GM12878 (cell line): ENCODE data around the gene GALNT12. TPM values are rescaled to one million over a fixed set of nuclear protein-coding genes. Genes with fewer than 3 reads are reported as not detected.

Experiments
- ATAC-seq: fragments of 200-7000 bp; cut with Tn5 transposase; 3 replicates; pipeline ENCODE4 v1.9.1; 2020; ENCODE audit warnings: mild to moderate bottlenecking, moderate library complexity
- BruUV-seq: library from RNA; stranded (reverse); fragments of 400-500 nt; replicated peaks from 2 replicates; lab custom pipeline; 2021; lab: Mats Ljungman, UMichigan
- CTCF ChIA-PET: fragments of 300-600 bp; sonication (Branson Sonifier 250); formaldehyde crosslinking; extraction: SDS; loops from one replicate; lab custom pipeline; 2021; ENCODE audit warnings: inconsistent platforms; lab: Yijun Ruan, JAX
- POLR2A ChIA-PET: fragments of 350-600 bp; formaldehyde crosslinking; extraction: SDS; loops from one replicate; lab custom pipeline; 2021; ENCODE audit warnings: inconsistent platforms; lab: Charles Lee
- RAD21 ChIA-PET: fragments of 300-600 bp; sonication (Branson Sonifier 250); formaldehyde crosslinking; loops from one replicate; lab custom pipeline; 2023; ENCODE audit warnings: antibody characterized with exemption; ENCODE audit not compliant: unreplicated experiment; lab: Charles Lee
- SMC1A ChIA-PET: fragments of 300-600 bp; sonication (Branson Sonifier 250); formaldehyde crosslinking; loops from one replicate; lab custom pipeline; 2023; ENCODE audit not compliant: unreplicated experiment, uncharacterized antibody; lab: Charles Lee
- DNase-seq: peaks from one replicate; pipeline ENCODE4 v3.0.0-alpha.2; 2011; ENCODE audit warnings: low read depth, low spot score
- FAIRE-seq: peaks from 3 replicates; lab custom pipeline; 2011; peaks lifted over from hg19 to GRCh38; lab: Jason Lieb, UNC
- H2AFZ ChIP-seq: 2 replicates; pipeline ENCODE4 v1.6.0; 2011; ENCODE audit warnings: low read depth, low read length, control low read depth; ENCODE audit not compliant: control insufficient read depth
- H3K27ac ChIP-seq: 2 replicates; pipeline ENCODE4 v1.5.1; 2011; ENCODE audit warnings: control low read depth; ENCODE audit not compliant: control insufficient read depth, insufficient read depth
- H3K27me3 ChIP-seq, 2 experiments: replicated peaks in 1 of 2; 2 replicates each; pipeline versions ENCODE4 v1.6.0 to v1.6.1; 2011; ENCODE audit warnings: low read length in 1 of 2; ENCODE audit not compliant: control insufficient read depth in 2 of 2, insufficient read depth in 2 of 2
- H3K36me3 ChIP-seq, 2 experiments: 2 replicates each; pipeline ENCODE4 v1.5.1; 2011; ENCODE audit warnings: low read length in 1 of 2; ENCODE audit not compliant: control insufficient read depth in 2 of 2, insufficient read depth in 2 of 2
- H3K4me1 ChIP-seq: 2 replicates; pipeline ENCODE4 v1.6.1; 2011; ENCODE audit warnings: mild to moderate bottlenecking, low read length, moderate library complexity, mixed read lengths; ENCODE audit not compliant: control insufficient read depth, insufficient read depth
- H3K4me2 ChIP-seq: 2 replicates; pipeline ENCODE4 v1.6.0; 2011; ENCODE audit warnings: control low read depth; ENCODE audit not compliant: control insufficient read depth, insufficient read depth
- H3K4me3 ChIP-seq: fragments of 200-600 bp; sonication (generic); 2 replicates; pipeline ENCODE4 v1.5.1; 2016
- H3K79me2 ChIP-seq: 2 replicates; pipeline ENCODE4 v1.6.0; 2011; ENCODE audit warnings: low read length; ENCODE audit not compliant: control insufficient read depth, insufficient read depth
- H3K9ac ChIP-seq: 2 replicates; pipeline ENCODE4 v1.8.0; 2011; ENCODE audit warnings: low read length, control low read depth, mixed read lengths; ENCODE audit not compliant: control insufficient read depth, insufficient read depth
- H3K9me3 ChIP-seq: replicated peaks from 3 replicates; pipeline ENCODE4 v1.5.1; 2011; ENCODE audit warnings: mild to moderate bottlenecking, low read length; ENCODE audit not compliant: control insufficient read depth, insufficient read depth
- H4K20me1 ChIP-seq: 2 replicates; pipeline ENCODE4 v1.6.0; 2011; ENCODE audit not compliant: control insufficient read depth, insufficient read depth
- ATF2 ChIP-seq: IDR thresholded peaks from 2 replicates; pipeline ENCODE4 v1.6.1; 2012; ENCODE audit warnings: low read length, inconsistent platforms
- ATF3 ChIP-seq: IDR thresholded peaks from 2 replicates; pipeline ENCODE4 v1.6.1; 2011; ENCODE audit warnings: low read depth, mild to moderate bottlenecking, low read length, moderate library complexity, borderline replicate concordance; ENCODE audit errors: extremely low read depth
- EZH2 ChIP-seq: IDR thresholded peaks from 2 replicates; pipeline ENCODE4 v1.6.1; 2012; ENCODE audit warnings: low read depth, mild to moderate bottlenecking, control low read depth, inconsistent platforms, low read length, borderline replicate concordance; ENCODE audit not compliant: control insufficient read depth
- FOXM1 ChIP-seq: IDR thresholded peaks from 2 replicates; pipeline ENCODE4 v1.6.1; 2012; ENCODE audit warnings: low read depth, mild to moderate bottlenecking, inconsistent platforms, low read length, moderate library complexity
- HCFC1 ChIP-seq: fragments of 150-350 bp; IDR thresholded peaks from 2 replicates; pipeline ENCODE4 v1.6.1; 2014; ENCODE audit warnings: low read length
- HDGF ChIP-seq: fragments of 450-650 bp; IDR thresholded peaks from 2 replicates; pipeline ENCODE4 v1.6.1; 2016; ENCODE audit warnings: antibody characterized with exemption
- LARP7 ChIP-seq: fragments of 450-650 bp; IDR thresholded peaks from 2 replicates; pipeline ENCODE4 v1.6.1; 2017; ENCODE audit warnings: mild to moderate bottlenecking
- MXI1 ChIP-seq: fragments of 150-350 bp; IDR thresholded peaks from 2 replicates; pipeline ENCODE4 v1.6.1; 2011; ENCODE audit warnings: low read depth, mild to moderate bottlenecking, inconsistent platforms, low read length, improper control_type of control experiment
- NRF1 ChIP-seq: conservative IDR thresholded peaks from 2 replicates; pipeline ENCODE4 v1.6.1; 2011; ENCODE audit warnings: mild to moderate bottlenecking, low read depth, low read length, improper control_type of control experiment
- RELB ChIP-seq: fragments of 450-650 bp; IDR thresholded peaks from 2 replicates; pipeline ENCODE4 v1.6.1; 2017; ENCODE audit warnings: low read depth, mild to moderate bottlenecking, moderate library complexity
- SIX5 ChIP-seq: IDR thresholded peaks from 2 replicates; pipeline ENCODE4 v1.6.1; 2011; ENCODE audit warnings: mild to moderate bottlenecking, low read depth, low read length, moderate library complexity; ENCODE audit not compliant: severe bottlenecking
- SMAD5 ChIP-seq: IDR thresholded peaks from 2 replicates; pipeline ENCODE4 v1.6.1; 2016; ENCODE audit warnings: antibody characterized with exemption, low read depth
- SMARCA5 ChIP-seq: fragments of 450-650 bp; IDR thresholded peaks from 2 replicates; pipeline ENCODE4 v1.6.1; 2017; ENCODE audit warnings: mild to moderate bottlenecking
- USF2 ChIP-seq: IDR thresholded peaks from 2 replicates; pipeline ENCODE4 v1.6.1; 2011; ENCODE audit warnings: low read depth, low read length, improper control_type of control experiment, borderline replicate concordance
- ZBTB11 ChIP-seq: fragments of 450-650 bp; formaldehyde crosslinking; IDR thresholded peaks from 2 replicates; pipeline ENCODE4 v1.5.0; 2022; ENCODE audit warnings: mild to moderate bottlenecking, missing genetic modification characterization
- ZNF622 ChIP-seq: fragments of 450-650 bp; IDR thresholded peaks from 2 replicates; pipeline ENCODE4 v1.6.1; 2017; ENCODE audit warnings: mild to moderate bottlenecking, inconsistent platforms
- WGBS: methylation state at CpG from one replicate; pipeline ENCODE4 v1.1.6; 2016; ENCODE audit warnings: low lambda C conversion rate; ENCODE audit not compliant: insufficient replicate concordance, insufficient coverage; ENCODE audit errors: missing lambda C conversion rate; 5-methylcytosine and 5-hydroxymethylcytosine counted together
- in situ Hi-C: fragments of 300-500 bp; cut with MboI; formaldehyde crosslinking; loops from 9 replicates; pipeline ENCODE4 v1.14.3; 2018; ENCODE audit warnings: mixed read lengths
- intact Hi-C: fragments of 100-400 bp; cut with micrococcal nuclease; formaldehyde crosslinking; loops from one replicate; pipeline ENCODE4 v1.14.2; 2022; ENCODE audit not compliant: unreplicated experiment
- polyA plus RNA-seq, 11 experiments: library from polyadenylated mRNA; depleted of rRNA in 4 of 11; unstranded in 6 of 11; stranded (reverse) in 5 of 11; fragments of >200 nt; fragmentation: Nextera tagmentation in 4 of 11; fragmentation: Illumina TruSeq in 1 of 11; extraction: Ambion mirVana in 4 of 11; extraction: Trizol in 1 of 11; gene quantifications; 1 replicate in 1 of 11; 2 replicates in 10 of 11; pipeline versions ENCODE4 v1.2.1 to v1.2.3, GENCODE V29; 2011 to 2016; ENCODE audit warnings: inconsistent platforms in 2 of 11, missing spikeins in 2 of 11, low read depth in 1 of 11
- total RNA-seq, 4 experiments: library from RNA; depleted of rRNA in 3 of 4; stranded (reverse); fragments of >200 nt in 3 of 4; fragmentation: Illumina TruSeq in 1 of 4; extraction: Trizol in 1 of 4; gene quantifications; 2 replicates each; pipeline versions ENCODE4 v1.2.1 to v1.2.3, GENCODE V29; 2013 to 2021

The GALNT12 gene
- total and polyA plus RNA-seq, 10 of the 15 experiments (the other 5 are each of a cell fraction or from before 2014, with no cell fraction given): 0.13 to 5.3 (median 3.2) TPM

GRCh38 chr9:98861781-98862504 lies 54.5 kb downstream of the GALNT12 start:
- H3K79me2 ChIP-seq: no peaks in the 10 kb centered on the region
- H3K9ac ChIP-seq: no peak overlapping the region
- CTCF ChIA-PET: interaction anchor here (0.7 to 1.3 kb wide), 4 partner anchors 13 to 306 kb away, joined by 3 to 6 read pairs (median 4); no protein-coding TSS in a partner anchor
- ATAC-seq (peak; percentile 24; the same call in 1 of the 3 replicates), DNase-seq (no peak), FAIRE-seq (no peak)
- H3K4me1 ChIP-seq: no peaks in the 10 kb centered on the region
- RAD21 ChIA-PET: no interaction called here
- H3K27me3 ChIP-seq: peaks cover 1 to 5% of the 10 kb centered on the region in 2 experiments; a peak in 1 of 4 replicates
- intact Hi-C loops (no loop called here), in situ Hi-C loops (no loop called here)
- H3K9me3 ChIP-seq: no peaks in the 10 kb centered on the region
- H2AFZ ChIP-seq: no peak overlapping the region
- POLR2A ChIA-PET: interaction anchor here (0.5 kb wide), 1 partner anchor 60 kb away, joined by 4 read pairs; no protein-coding TSS in a partner anchor
- no peaks in the 10 kb centered on the region for H4K20me1 ChIP-seq
- 50% methylated on average over 8 of the region's 8 CpGs for WGBS
- SMC1A ChIA-PET: interaction anchor here (0.8 to 0.9 kb wide), 2 partner anchors 273 to 790 kb away, joined by 3 read pairs; no protein-coding TSS in a partner anchor
- no peak overlapping the region for H3K4me2 ChIP-seq
- H3K36me3 ChIP-seq: no peaks in the 10 kb centered on the region
- BruUV-seq: no TSS peak
- no peak overlapping the region for H3K27ac ChIP-seq
- H3K4me3 ChIP-seq: no peak overlapping the region
- TF ChIP-seq LARP7 (no peak), FOXM1 (no peak), USF2 (no peak), SMAD5 (no peak), RELB (no peak), ATF2 (no peak), ZBTB11 (CRISPR knock-in tag) (no peak), NRF1 (no peak), MXI1 (no peak), EZH2 (no peak), HDGF (no peak), HCFC1 (no peak), SMARCA5 (no peak), ATF3 (no peak), SIX5 (no peak), ZNF622 (no peak)
